ENCODE data around the gene LILRA2. TPM values are rescaled to one million over a fixed set of nuclear protein-coding genes. Genes with fewer than 3 reads are reported as not detected.

LILRA2 gene
- total and polyA plus RNA-seq, 2 experiments from 2014 or later, result not detected

DNA sequence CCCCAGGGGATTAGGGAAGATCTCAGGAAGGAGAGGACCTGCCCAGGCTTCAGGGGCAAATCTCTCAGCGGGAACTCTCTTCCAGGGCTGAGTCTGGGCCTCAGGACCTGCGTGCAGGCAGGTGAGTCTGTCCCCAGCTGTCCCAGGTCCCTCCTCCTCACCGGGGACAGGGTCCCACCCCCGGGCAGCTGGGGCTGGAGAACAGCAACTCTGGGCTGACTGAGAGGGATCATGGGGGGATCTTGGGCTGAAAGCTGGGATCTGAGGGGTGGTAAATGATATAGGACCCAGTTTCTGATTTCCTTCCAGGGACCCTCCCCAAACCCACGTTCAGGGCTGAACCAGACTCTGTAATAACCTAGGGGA, 34.2 kb downstream of the LILRA2 start (continued):
- TF ChIP-seq ZNF462 (CRISPR knock-in tag; IDR thresholded peaks at IDR 0.05) (no peak), EZH2 (IDR thresholded peaks at IDR 0.05; ENCODE audit: low read depth, unreplicated experiment) (no peak)

GRCh38 chr19:54608205-54608604, 34.6 kb downstream of the LILRA2 start:
- peaks cover 2% of the 10 kb centered on the region for H3K27me3 Mint-ChIP-seq (ENCODE audit: insufficient read depth, low read depth, poor library complexity)
- no peak overlapping the region for H3K4me3 Mint-ChIP-seq
- H3K4me3 ChIP-seq, result no peak overlapping the region
- H4K20me1 ChIP-seq (replicated peaks; ENCODE audit: insufficient read depth), result no peaks in the 10 kb centered on the region
- DNase-seq (ENCODE audit: low spot score) (no peak), ATAC-seq (no peak)
- no peaks in the 10 kb centered on the region for H3K27me3 ChIP-seq (ENCODE audit: insufficient read depth)
- H3K79me2 ChIP-seq (replicated peaks; ENCODE audit: insufficient read depth), result no peaks in the 10 kb centered on the region
- H3K4me2 ChIP-seq, result no peak overlapping the region
- H3K4me1 ChIP-seq (ENCODE audit: insufficient read depth), result no peaks in the 10 kb centered on the region
- H3K9me2 ChIP-seq (ENCODE audit: insufficient read depth), result no peaks in the 10 kb centered on the region
- no peak overlapping the region for H3K27ac Mint-ChIP-seq
- no peaks in the 10 kb centered on the region for H3F3A ChIP-seq (replicated peaks; ENCODE audit: low read depth)
- H3K27ac ChIP-seq (ENCODE audit: low read depth), result no peak overlapping the region
- H2AFZ ChIP-seq, result no peak overlapping the region
- H3K9me3 Mint-ChIP-seq, result peaks cover 94% of the 10 kb centered on the region
- peaks cover 7% of the 10 kb centered on the region for H3K36me3 ChIP-seq (ENCODE audit: insufficient read depth)
- no peaks in the 10 kb centered on the region for H3K4me1 Mint-ChIP-seq
- peaks cover 25% of the 10 kb centered on the region for H3K36me3 Mint-ChIP-seq (ENCODE audit: low read depth)
- TF ChIP-seq JUNB (IDR thresholded peaks at IDR 0.05; ENCODE audit: unreplicated experiment), result no peak
- no peak for TF ChIP-seq CTCF (conservative IDR thresholded peaks at IDR 0.05; ENCODE audit: low read depth in 2 of 2)
- TF ChIP-seq CREB1 (CRISPR knock-in tag; IDR thresholded peaks at IDR 0.05; ENCODE audit: low read depth), result no peak
- TF ChIP-seq STAT1 (IDR thresholded peaks at IDR 0.05; ENCODE audit: unreplicated experiment), result no peak
- TF ChIP-seq NANOG (IDR thresholded peaks at IDR 0.05; ENCODE audit: borderline replicate concordance), result no peak
- TF ChIP-seq, protein P1, sequence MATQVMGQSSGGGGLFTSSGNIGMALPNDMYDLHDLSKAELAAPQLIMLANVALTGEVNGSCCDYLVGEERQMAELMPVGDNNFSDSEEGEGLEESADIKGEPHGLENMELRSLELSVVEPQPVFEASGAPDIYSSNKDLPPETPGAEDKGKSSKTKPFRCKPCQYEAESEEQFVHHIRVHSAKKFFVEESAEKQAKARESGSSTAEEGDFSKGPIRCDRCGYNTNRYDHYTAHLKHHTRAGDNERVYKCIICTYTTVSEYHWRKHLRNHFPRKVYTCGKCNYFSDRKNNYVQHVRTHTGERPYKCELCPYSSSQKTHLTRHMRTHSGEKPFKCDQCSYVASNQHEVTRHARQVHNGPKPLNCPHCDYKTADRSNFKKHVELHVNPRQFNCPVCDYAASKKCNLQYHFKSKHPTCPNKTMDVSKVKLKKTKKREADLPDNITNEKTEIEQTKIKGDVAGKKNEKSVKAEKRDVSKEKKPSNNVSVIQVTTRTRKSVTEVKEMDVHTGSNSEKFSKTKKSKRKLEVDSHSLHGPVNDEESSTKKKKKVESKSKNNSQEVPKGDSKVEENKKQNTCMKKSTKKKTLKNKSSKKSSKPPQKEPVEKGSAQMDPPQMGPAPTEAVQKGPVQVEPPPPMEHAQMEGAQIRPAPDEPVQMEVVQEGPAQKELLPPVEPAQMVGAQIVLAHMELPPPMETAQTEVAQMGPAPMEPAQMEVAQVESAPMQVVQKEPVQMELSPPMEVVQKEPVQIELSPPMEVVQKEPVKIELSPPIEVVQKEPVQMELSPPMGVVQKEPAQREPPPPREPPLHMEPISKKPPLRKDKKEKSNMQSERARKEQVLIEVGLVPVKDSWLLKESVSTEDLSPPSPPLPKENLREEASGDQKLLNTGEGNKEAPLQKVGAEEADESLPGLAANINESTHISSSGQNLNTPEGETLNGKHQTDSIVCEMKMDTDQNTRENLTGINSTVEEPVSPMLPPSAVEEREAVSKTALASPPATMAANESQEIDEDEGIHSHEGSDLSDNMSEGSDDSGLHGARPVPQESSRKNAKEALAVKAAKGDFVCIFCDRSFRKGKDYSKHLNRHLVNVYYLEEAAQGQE (IDR thresholded peaks at IDR 0.05; ENCODE audit: unreplicated experiment), result no peak
- no peak for TF ChIP-seq ZNF114 (CRISPR knock-in tag; IDR thresholded peaks at IDR 0.05)
- no peak for TF ChIP-seq EZH2 (IDR thresholded peaks at IDR 0.05; ENCODE audit: low read depth, unreplicated experiment)
